H9 (cell line): ENCODE results near the gene HEYL. TPM values are rescaled to one million over a fixed set of nuclear protein-coding genes. Genes with fewer than 3 reads are reported as not detected.

ENCODE experiments used
- DNase-seq: peaks from one replicate; pipeline ENCODE4 v3.0.0-alpha.2; 2017
- H2AFZ ChIP-seq: one replicate; pipeline ENCODE4 v1.6.1; 2013; ENCODE audit warnings: mild to moderate bottlenecking, low read length, control low read depth, moderate library complexity
- H2AK5ac ChIP-seq: 2 replicates; pipeline ENCODE4 v1.6.1; 2013; ENCODE audit warnings: low read length, control low read depth, mixed read lengths; ENCODE audit not compliant: insufficient read length
- H2BK120ac ChIP-seq: one replicate; pipeline ENCODE4 v1.6.1; 2013; ENCODE audit warnings: low read depth, mild to moderate bottlenecking, low read length, control low read depth, inconsistent platforms; ENCODE audit not compliant: poor library complexity, severe bottlenecking
- H2BK12ac ChIP-seq: 2 replicates; pipeline ENCODE4 v1.6.1; 2013; ENCODE audit warnings: low read length, control low read depth, mixed read lengths, low read depth; ENCODE audit not compliant: insufficient read length
- H2BK15ac ChIP-seq: 2 replicates; pipeline ENCODE4 v1.6.1; 2013; ENCODE audit warnings: low read depth, low read length, control low read depth
- H2BK20ac ChIP-seq: one replicate; pipeline ENCODE4 v1.6.1; 2013; ENCODE audit warnings: low read depth, mild to moderate bottlenecking, low read length, control low read depth, inconsistent platforms; ENCODE audit not compliant: poor library complexity, severe bottlenecking
- H2BK5ac ChIP-seq: 2 replicates; pipeline ENCODE4 v1.6.1; 2013; ENCODE audit warnings: low read length, control low read depth, mixed read lengths; ENCODE audit not compliant: insufficient read length
- H3K14ac ChIP-seq: 2 replicates; pipeline ENCODE4 v1.6.1; 2013; ENCODE audit warnings: low read length, control low read depth; ENCODE audit not compliant: insufficient read depth
- H3K18ac ChIP-seq: 2 replicates; pipeline ENCODE4 v1.6.1; 2013; ENCODE audit warnings: low read depth, mild to moderate bottlenecking, mixed read lengths, low read length, control low read depth; ENCODE audit not compliant: insufficient read length
- H3K23ac ChIP-seq: 2 replicates; pipeline ENCODE4 v1.6.1; 2013; ENCODE audit warnings: low read length, control low read depth, mixed read lengths, low read depth; ENCODE audit not compliant: insufficient read length
- H3K23me2 ChIP-seq: 2 replicates; pipeline ENCODE4 v1.6.1; 2013; ENCODE audit warnings: low read depth, mild to moderate bottlenecking, mixed read lengths, low read length, control low read depth; ENCODE audit not compliant: insufficient read length, poor library complexity, severe bottlenecking
- H3K27ac ChIP-seq: 2 replicates; pipeline ENCODE4 v1.5.1; 2013; ENCODE audit warnings: low read length, control low read depth, mixed read lengths, low read depth; ENCODE audit not compliant: insufficient read length
- H3K27me3 ChIP-seq: 2 replicates; pipeline ENCODE4 v1.6.1; 2013; ENCODE audit warnings: low read length, control low read depth, inconsistent platforms; ENCODE audit not compliant: insufficient read depth
- H3K4ac ChIP-seq: 2 replicates; pipeline ENCODE4 v1.6.1; 2013; ENCODE audit warnings: low read depth, mild to moderate bottlenecking, control low read depth, inconsistent platforms, low read length, moderate library complexity
- H3K4me1 ChIP-seq: 2 replicates; pipeline ENCODE4 v1.6.1; 2013; ENCODE audit warnings: low read length, control low read depth, inconsistent platforms; ENCODE audit not compliant: insufficient read depth
- H3K4me2 ChIP-seq: 2 replicates; pipeline ENCODE4 v1.6.1; 2013; ENCODE audit warnings: low read length, control low read depth, mixed read lengths; ENCODE audit not compliant: insufficient read length, insufficient read depth
- H3K56ac ChIP-seq: 2 replicates; pipeline ENCODE4 v1.6.1; 2013; ENCODE audit warnings: low read depth, mild to moderate bottlenecking, mixed read lengths, low read length, control low read depth; ENCODE audit not compliant: insufficient read length
- H3K79me1 ChIP-seq: 2 replicates; pipeline ENCODE4 v1.6.1; 2013; ENCODE audit warnings: low read depth, mild to moderate bottlenecking, moderate library complexity, low read length, control low read depth, inconsistent platforms; ENCODE audit not compliant: insufficient read depth, poor library complexity, severe bottlenecking
- H3K79me2 ChIP-seq: 2 replicates; pipeline ENCODE4 v1.6.1; 2013; ENCODE audit warnings: low read length, control low read depth, inconsistent platforms; ENCODE audit not compliant: insufficient read depth
- H3K9ac ChIP-seq: 2 replicates; pipeline ENCODE4 v1.6.1; 2013; ENCODE audit warnings: low read length, control low read depth, mixed read lengths; ENCODE audit not compliant: insufficient read length; ENCODE audit errors: extremely low read depth
- H3K9me3 ChIP-seq: one replicate; pipeline ENCODE4 v1.6.1; 2013; ENCODE audit warnings: low read depth, low read length, inconsistent platforms; ENCODE audit not compliant: control insufficient read depth
- H3T11ph ChIP-seq: one replicate; pipeline ENCODE4 v1.6.1; 2013; ENCODE audit warnings: mild to moderate bottlenecking, low read length, control low read depth, inconsistent platforms
- H4K20me1 ChIP-seq: one replicate; pipeline ENCODE4 v1.6.1; 2013; ENCODE audit not compliant: control insufficient read depth, insufficient read length, insufficient read depth
- H4K5ac ChIP-seq: 2 replicates; pipeline ENCODE4 v1.6.1; 2013; ENCODE audit warnings: low read depth, mild to moderate bottlenecking, mixed read lengths, low read length, control low read depth; ENCODE audit not compliant: insufficient read length
- H4K8ac ChIP-seq: replicated peaks from 2 replicates; pipeline ENCODE4 v1.6.1; 2013; ENCODE audit warnings: low read length, control low read depth, mixed read lengths, low read depth; ENCODE audit not compliant: insufficient read length
- H4K91ac ChIP-seq: 2 replicates; pipeline ENCODE4 v1.6.1; 2013; ENCODE audit warnings: low read depth, mild to moderate bottlenecking, moderate library complexity, mixed read lengths, low read length, control low read depth; ENCODE audit not compliant: insufficient read length
- H3K27ac Mint-ChIP-seq, 3 experiments: 2 replicates in 2 of 3; 3 replicates in 1 of 3; pipeline ENCODE4 v1.8.0; 2020 to 2021; ENCODE audit warnings: mixed read lengths in 3 of 3, mild to moderate bottlenecking in 1 of 3, moderate library complexity in 1 of 3
- H3K27me3 Mint-ChIP-seq: 2 replicates; pipeline ENCODE4 v1.8.0; 2021; ENCODE audit warnings: low read depth, mild to moderate bottlenecking, moderate library complexity, mixed read lengths
- H3K36me3 Mint-ChIP-seq, 3 experiments: 2 replicates in 2 of 3; 3 replicates in 1 of 3; pipeline ENCODE4 v1.8.0; 2020 to 2021; ENCODE audit warnings: low read depth in 3 of 3, mixed read lengths in 3 of 3; ENCODE audit not compliant: insufficient read depth in 1 of 3
- H3K4me1 Mint-ChIP-seq, 2 experiments: 2 replicates each; pipeline ENCODE4 v1.8.0; 2020; ENCODE audit warnings: mixed read lengths in 2 of 2
- H3K4me3 Mint-ChIP-seq, 2 experiments: 2 replicates in 1 of 2; 3 replicates in 1 of 2; pipeline ENCODE4 v1.8.0; 2020 to 2021; ENCODE audit warnings: mild to moderate bottlenecking in 2 of 2, mixed read lengths in 2 of 2, moderate library complexity in 1 of 2
- H3K9me3 Mint-ChIP-seq, 2 experiments: 2 replicates in 1 of 2; 3 replicates in 1 of 2; pipeline ENCODE4 v1.8.0; 2020; ENCODE audit warnings: mild to moderate bottlenecking in 2 of 2, mixed read lengths in 2 of 2, moderate library complexity in 1 of 2
- CTCF ChIP-seq: fragments of 200-600 bp; sonication (generic); conservative IDR thresholded peaks from 3 replicates; pipeline ENCODE4 v1.8.0; 2021; ENCODE audit warnings: antibody characterized with exemption, mild to moderate bottlenecking
- WGBS: extraction: QIAGEN DNeasy Blood & Tissue Kit; methylation state at CpG from one replicate; pipeline ENCODE4 v1.1.7; 2013; ENCODE audit warnings: missing lambda C conversion rate, low lambda C conversion rate, mixed read lengths; ENCODE audit not compliant: insufficient read length; ENCODE audit errors: extremely low coverage; 5-methylcytosine and 5-hydroxymethylcytosine counted together
- total RNA-seq: library from RNA; stranded (reverse); gene quantifications from 2 replicates; pipeline ENCODE4 v1.2.1, GENCODE V29; 2021

Gene HEYL
- total RNA-seq, 1 experiment from 2014 or later, result 1.9 TPM

- Histone ChIP-seq H3K9ac (no peak within 1 kb of the TSS), H2AK5ac (no peak within 1 kb of the TSS), H3K4ac (no peak within 1 kb of the TSS), H3K27me3 (peaks cover 75% of the 10 kb centered on the region), H2BK5ac (no peak within 1 kb of the TSS), H2BK12ac (no peak within 1 kb of the TSS), H4K20me1 (no peaks in the 10 kb centered on the region), H3K79me2 (no peaks in the 10 kb centered on the region), H2BK20ac (no peak within 1 kb of the TSS), H4K5ac (no peak within 1 kb of the TSS), H2AFZ (no peak within 1 kb of the TSS), H3K18ac (no peak within 1 kb of the TSS), H3K23me2 (peaks cover 7% of the 10 kb centered on the region), H3K56ac (no peak within 1 kb of the TSS), H4K8ac (no peak within 1 kb of the TSS), H2BK15ac (no peak within 1 kb of the TSS), H3K9me3 (no peaks in the 10 kb centered on the region), H3K27ac (no peak within 1 kb of the TSS), H3K4me2 (peak within 1 kb of the TSS; percentile 62), H3K23ac (no peak within 1 kb of the TSS), H3K4me1 (no peaks in the 10 kb centered on the region), H4K91ac (no peak within 1 kb of the TSS), H3K79me1 (no peaks in the 10 kb centered on the region), H3T11ph (no peak within 1 kb of the TSS), H3K14ac (no peak within 1 kb of the TSS), H2BK120ac (no peak within 1 kb of the TSS)
- peak; percentile 41 for DNase-seq
- TF ChIP-seq CTCF, result no peak
- Mint-ChIP-seq H3K27me3 (peaks cover 99% of the 10 kb centered on the region), H3K36me3 (no peaks in the 10 kb centered on the region; a peak in 1 of 7 replicates), H3K4me3 (peak within 1 kb of the TSS; percentile 51 to 75), H3K4me1 (peaks cover 0 to 9% of the 10 kb centered on the region in 2 experiments; a peak in 2 of 4 replicates), H3K9me3 (no peaks in the 10 kb centered on the region), H3K27ac (no peak within 1 kb of the TSS)
- no CpG with 5 or more reads among the region's 55 CpGs for WGBS
Measured at GRCh38 chr1:39671793-39672550, 32.5 kb upstream of the HEYL start, which contains the start of gene NT5C1A. Gene NT5C1A (minus strand): TSS chr1:39672107. CDS start chr1:39672038, 69 bp downstream.
